IMR-90 (cell line): ENCODE data around the gene GNAI2. TPM values are rescaled to one million over a fixed set of nuclear protein-coding genes. Genes with fewer than 3 reads are reported as not detected.
A peak's percentile ranks its signal among the peaks of the same experiment; 100 is the strongest.

Source experiments
- ATAC-seq: fragments of 200-7000 bp; cut with Tn5 transposase; 2 replicates; pipeline ENCODE4 v1.9.1; 2020; ENCODE audit warnings: low read depth, mild to moderate bottlenecking, moderate library complexity
- BruUV-seq: library from RNA; stranded (reverse); fragments of 400-500 nt; replicated peaks from 2 replicates; lab custom pipeline; 2021; lab: Mats Ljungman, UMichigan
- CTCF ChIA-PET: fragments of 300-600 bp; formaldehyde crosslinking; extraction: SDS; loops from one replicate; lab custom pipeline; 2021; ENCODE audit warnings: antibody characterized with exemption; lab: Yijun Ruan, JAX
- POLR2A ChIA-PET: fragments of 300-600 bp; sonication (Branson Sonifier 250); formaldehyde crosslinking; loops from one replicate; lab custom pipeline; 2022; ENCODE audit warnings: antibody characterized with exemption; ENCODE audit not compliant: unreplicated experiment; lab: Charles Lee
- DNase-seq: peaks from one replicate; pipeline ENCODE4 v3.0.0; 2013
- H2AFZ ChIP-seq: replicated peaks from 2 replicates; pipeline ENCODE3; 2013; ENCODE audit warnings: low read length, mild to moderate bottlenecking; ENCODE audit not compliant: poor library complexity
- H2AK5ac ChIP-seq: 2 replicates; pipeline ENCODE4 v1.6.1; 2013; ENCODE audit warnings: low read depth, low read length, inconsistent platforms
- H2AK9ac ChIP-seq: replicated peaks from 2 replicates; pipeline ENCODE3; 2013; ENCODE audit warnings: mild to moderate bottlenecking, low read depth, low read length, moderate library complexity; ENCODE audit not compliant: poor library complexity
- H2BK120ac ChIP-seq: 2 replicates; pipeline ENCODE4 v1.6.1; 2013; ENCODE audit warnings: low read depth, low read length, inconsistent platforms
- H2BK15ac ChIP-seq: 3 replicates; pipeline ENCODE4 v1.6.1; 2013; ENCODE audit warnings: low read depth, low read length, inconsistent platforms
- H2BK20ac ChIP-seq: 2 replicates; pipeline ENCODE4 v1.6.1; 2013; ENCODE audit warnings: low read depth, mild to moderate bottlenecking, inconsistent platforms, low read length, moderate library complexity
- H2BK5ac ChIP-seq: 2 replicates; pipeline ENCODE4 v1.6.1; 2013; ENCODE audit warnings: mild to moderate bottlenecking, low read depth, low read length, inconsistent platforms; ENCODE audit not compliant: poor library complexity, severe bottlenecking
- H3K14ac ChIP-seq: replicated peaks from 2 replicates; pipeline ENCODE4 v1.6.1; 2013; ENCODE audit warnings: low read depth, low read length, inconsistent platforms
- H3K18ac ChIP-seq: 2 replicates; pipeline ENCODE4 v1.6.1; 2013; ENCODE audit warnings: low read depth, low read length, control low read depth
- H3K23ac ChIP-seq: 2 replicates; pipeline ENCODE4 v1.6.1; 2013; ENCODE audit warnings: low read depth, low read length, inconsistent platforms
- H3K27ac ChIP-seq: 2 replicates; pipeline ENCODE4 v1.5.1; 2013; ENCODE audit warnings: mild to moderate bottlenecking, control low read depth, low read length; ENCODE audit not compliant: insufficient read depth
- H3K27me3 ChIP-seq: 2 replicates; pipeline ENCODE4 v1.6.1; 2013; ENCODE audit warnings: low read length; ENCODE audit not compliant: control insufficient read depth, insufficient read depth
- H3K36me3 ChIP-seq: 2 replicates; pipeline ENCODE4 v1.6.1; 2013; ENCODE audit warnings: low read length, mixed read lengths; ENCODE audit not compliant: control insufficient read depth, insufficient read depth
- H3K4ac ChIP-seq: 2 replicates; pipeline ENCODE4 v1.6.1; 2013; ENCODE audit warnings: low read depth, low read length, inconsistent platforms
- H3K4me1 ChIP-seq: 2 replicates; pipeline ENCODE4 v1.6.1; 2013; ENCODE audit warnings: low read length, mixed read lengths; ENCODE audit not compliant: control insufficient read depth, insufficient read depth
- H3K4me2 ChIP-seq: 2 replicates; pipeline ENCODE4 v1.6.1; 2013; ENCODE audit warnings: low read depth, mild to moderate bottlenecking, control low read depth, low read length, moderate library complexity
- H3K4me3 ChIP-seq: 2 replicates; pipeline ENCODE4 v1.5.1; 2013; ENCODE audit warnings: low read depth, mild to moderate bottlenecking, control low read depth, low read length, moderate library complexity; ENCODE audit not compliant: insufficient read depth
- H3K56ac ChIP-seq: 2 replicates; pipeline ENCODE4 v1.6.1; 2013; ENCODE audit warnings: low read length, inconsistent platforms; ENCODE audit not compliant: insufficient read depth; ENCODE audit errors: extremely low read depth
- H3K79me1 ChIP-seq, 2 experiments: 2 replicates each; pipeline ENCODE4 v1.6.1; 2013; ENCODE audit warnings: low read length in 2 of 2, inconsistent platforms in 1 of 2, low read depth in 1 of 2
- H3K9ac ChIP-seq: 2 replicates; pipeline ENCODE4 v1.6.1; 2013; ENCODE audit warnings: low read depth, low read length, control low read depth
- H3K9me1 ChIP-seq: 2 replicates; pipeline ENCODE4 v1.6.1; 2013; ENCODE audit warnings: low read length, inconsistent platforms; ENCODE audit not compliant: insufficient read depth
- H3K9me3 ChIP-seq: 2 replicates; pipeline ENCODE4 v1.6.1; 2013; ENCODE audit warnings: low read length; ENCODE audit not compliant: control insufficient read depth, insufficient read depth
- H4K20me1 ChIP-seq: 2 replicates; pipeline ENCODE4 v1.6.1; 2013; ENCODE audit warnings: low read length, inconsistent platforms; ENCODE audit not compliant: insufficient read depth
- H4K5ac ChIP-seq: 2 replicates; pipeline ENCODE4 v1.6.1; 2013; ENCODE audit warnings: mild to moderate bottlenecking, low read depth, low read length, control low read depth
- H4K8ac ChIP-seq, 2 experiments: 2 replicates each; pipeline ENCODE4 v1.6.1; 2013; ENCODE audit warnings: low read depth in 2 of 2, low read length in 2 of 2, control low read depth in 1 of 2, inconsistent platforms in 1 of 2
- H4K91ac ChIP-seq: 2 replicates; pipeline ENCODE4 v1.6.1; 2013; ENCODE audit warnings: low read depth, low read length, inconsistent platforms; ENCODE audit not compliant: insufficient read depth
- BHLHE40 ChIP-seq: fragments of 150-350 bp; IDR thresholded peaks from 2 replicates; pipeline ENCODE4 v1.6.1; 2016; ENCODE audit warnings: mild to moderate bottlenecking, low read depth, low read length
- MAFK ChIP-seq: IDR thresholded peaks from 2 replicates; pipeline ENCODE4 v1.6.1; 2012; ENCODE audit warnings: low read depth, low read length, improper control_type of control experiment
- WGBS, 2 experiments: methylation state at CpG; one replicate each; pipeline versions ENCODE4 v1.1.5 to v1.1.7; 2013; ENCODE audit warnings: missing lambda C conversion rate in 2 of 2; ENCODE audit not compliant: insufficient read length in 1 of 2; ENCODE audit errors: extremely low coverage in 2 of 2; 5-methylcytosine and 5-hydroxymethylcytosine counted together
- dilution Hi-C: fragments of 300-500 bp; cut with HindIII; formaldehyde crosslinking; loops from one replicate; pipeline ENCODE4 v1.14.3; 2018; ENCODE audit warnings: low sequenced_read_pairs; ENCODE audit not compliant: unreplicated experiment
- in situ Hi-C: fragments of 300-500 bp; cut with MboI; formaldehyde crosslinking; loops from 3 replicates; pipeline ENCODE4 v1.14.3; 2019; ENCODE audit warnings: low sequenced_read_pairs, inconsistent platforms, mixed read lengths
- intact Hi-C: fragments of 100-400 bp; cut with micrococcal nuclease; formaldehyde crosslinking; loops from 2 replicates; pipeline ENCODE4 v1.10.0; 2022
- polyA plus RNA-seq, 3 experiments: library from polyadenylated mRNA; depleted of rRNA; stranded (reverse); fragments of >200 nt; gene quantifications; 2 replicates each; pipeline ENCODE4 v1.2.3, GENCODE V29; 2012; ENCODE audit warnings: low replicate concordance in 1 of 3
- total RNA-seq: library from RNA; depleted of rRNA; stranded (reverse); fragments of >200 nt; gene quantifications from 2 replicates; pipeline ENCODE4 v1.2.3, GENCODE V29; 2012

The GNAI2 gene
- total and polyA plus RNA-seq, 2 of the 4 experiments (the other 2 are of a cell fraction): 867 to 1,079 TPM

GRCh38 chr3:50242381-50242770, 6.4 kb downstream of the GNAI2 start:
- Histone ChIP-seq H3K14ac (no peak overlapping the region), H2AFZ (no peak overlapping the region), H4K91ac (no peak overlapping the region), H3K18ac (no peak overlapping the region), H3K4me3 (no peak overlapping the region), H4K8ac (peak overlapping the region in 1 of 2 experiments; percentile 20; a peak in 1 of 4 replicates), H3K27me3 (no peaks in the 10 kb centered on the region), H2BK20ac (no peak overlapping the region), H3K9me3 (no peaks in the 10 kb centered on the region), H3K9ac (no peak overlapping the region), H2AK9ac (peak overlapping the region; percentile 63), H3K27ac (no peak overlapping the region; the same call in 1 of the 2 replicates), H4K20me1 (peaks cover 86% of the 10 kb centered on the region), H4K5ac (no peak overlapping the region), H3K36me3 (peaks cover 25% of the 10 kb centered on the region), H3K56ac (no peak overlapping the region), H3K79me1 (peaks cover 4 to 81% of the 10 kb centered on the region in 2 experiments; a peak in 3 of 4 replicates), H2BK15ac (no peak overlapping the region), H3K4me2 (no peak overlapping the region), H2BK5ac (peak overlapping the region; percentile 12), H3K4ac (no peak overlapping the region), H3K4me1 (peaks cover 54% of the 10 kb centered on the region), H2BK120ac (no peak overlapping the region), H3K23ac (0 out of 2 replicates have a peak overlapping the region, but pooled peaks have one; percentile 8), H3K9me1 (peaks cover 10% of the 10 kb centered on the region), H2AK5ac (no peak overlapping the region; the same call in 1 of the 2 replicates)
- intact Hi-C loops (no loop called here), dilution Hi-C loops (no loop called here), in situ Hi-C loops (no loop called here)
- ChIA-PET POLR2A (no interaction called here), CTCF (no interaction called here)
- no TSS peak for BruUV-seq
- ATAC-seq (no peak), DNase-seq (no peak)
- no peak for TF ChIP-seq MAFK
- no peak for TF ChIP-seq BHLHE40
- WGBS, 2 experiments: no CpG with 5 or more reads among the region's 3 CpGs
